HG02938 (cell line): ENCODE results near the gene GPANK1.

Source experiments
- ATAC-seq: cut with Tn5 transposase; IDR thresholded peaks from one replicate; pipeline ENCODE4 v1.9.1; 2021; ENCODE audit warnings: mild to moderate bottlenecking, moderate library complexity; ENCODE audit not compliant: unreplicated experiment

GPANK1 gene

GRCh38 chr6:31691564-31692108 is 26.8 kb upstream of the GPANK1 start:
- ATAC-seq, result no peak

- no peak for ATAC-seq
Measured at GRCh38 chr6:31691078-31691463, 26.3 kb upstream of the GPANK1 start.

- ATAC-seq, result no peak
Measured at GRCh38 chr6:31690231-31691077, 25.7 kb upstream of the GPANK1 start.

GRCh38 chr6:31689249-31690110 is 24.7 kb upstream of the GPANK1 start:
- no peak for ATAC-seq

GRCh38 chr6:31687860-31688693 is 23.3 kb upstream of the GPANK1 start:
- ATAC-seq, result no peak

GRCh38 chr6:31687321-31687720 is 22.5 kb upstream of the GPANK1 start:
- ATAC-seq, result no peak

GRCh38 chr6:31686483-31686882 is 21.7 kb upstream of the GPANK1 start:
- ATAC-seq, result no peak

GRCh38 chr6:31683591-31683990 is 18.8 kb upstream of the GPANK1 start:
- no peak for ATAC-seq

GRCh38 chr6:31681135-31681671 is 16.4 kb upstream of the GPANK1 start:
- ATAC-seq, result no peak

GRCh38 chr6:31680226-31681134 is 15.7 kb upstream of the GPANK1 start, which contains the start of gene LY6G5C:
LY6G5C (minus strand) TSS chr6:31681067; CDS start chr6:31680373, 694 bp downstream.
- ATAC-seq, result no peak

- ATAC-seq, result no peak
Measured at GRCh38 chr6:31677955-31678354, 13.2 kb upstream of the GPANK1 start.

GRCh38 chr6:31676904-31677303 is 12.1 kb upstream of the GPANK1 start:
- no peak for ATAC-seq

GRCh38 chr6:31676322-31676903 is 11.6 kb upstream of the GPANK1 start:
- no peak for ATAC-seq

GRCh38 chr6:31669676-31670075 is 4.9 kb upstream of the GPANK1 start, which contains the start of gene LY6G5B:
LY6G5B (plus strand) TSS chr6:31669976; CDS start chr6:31670951, 975 bp downstream.
- no peak for ATAC-seq

GRCh38 chr6:31666337-31666965 is 1.7 kb upstream of the GPANK1 start:
- no peak for ATAC-seq

GRCh38 chr6:31665501-31666336 is 922 bp upstream of the GPANK1 start, which contains the start of gene CSNK2B:
CSNK2B (plus strand) TSS chr6:31666080; CDS start chr6:31666832, 752 bp downstream.
- peak; percentile 67 for ATAC-seq
